T-helper 17 cell (primary cell): Measurements from ENCODE around the gene LHFPL3. TPM values are rescaled to one million over a fixed set of nuclear protein-coding genes. Genes with fewer than 3 reads are reported as not detected.

Source experiments
- ATAC-seq: fragments of 150-1000 bp; cut with Tn5 transposase; 2 replicates; pipeline ENCODE4 v1.10.0; 2021; ENCODE audit warnings: mild to moderate bottlenecking, moderate library complexity
- DNase-seq, 3 donors: peaks; one replicate each; pipeline versions ENCODE4 v3.0.0 to v3.0.0-alpha.2; 2020 to 2021
- H3K9me3 ChIP-seq: one replicate; pipeline ENCODE4 v1.7.0; 2013; ENCODE audit warnings: low read length, mild to moderate bottlenecking; ENCODE audit not compliant: control insufficient read depth, poor library complexity, severe bottlenecking
- H3K27ac Mint-ChIP-seq: one replicate; pipeline ENCODE4 v1.8.0; 2022; ENCODE audit warnings: mild to moderate bottlenecking, moderate library complexity, mixed read lengths
- H3K27me3 Mint-ChIP-seq: one replicate; pipeline ENCODE4 v1.8.0; 2022; ENCODE audit warnings: mixed read lengths
- H3K36me3 Mint-ChIP-seq: one replicate; pipeline ENCODE4 v1.8.0; 2022; ENCODE audit warnings: low read depth, mixed read lengths
- H3K4me1 Mint-ChIP-seq: one replicate; pipeline ENCODE4 v1.8.0; 2022; ENCODE audit warnings: mild to moderate bottlenecking, mixed read lengths
- H3K4me3 Mint-ChIP-seq: one replicate; pipeline ENCODE4 v1.8.0; 2022; ENCODE audit warnings: mild to moderate bottlenecking, moderate library complexity, mixed read lengths
- total RNA-seq, 4 donors: library from RNA in 2 of 4; stranded (reverse) in 2 of 4; gene quantifications; one replicate each; pipeline ENCODE4 v1.2.3 and lab custom pipeline; 2022 to 2026

Gene LHFPL3
- total RNA-seq, 2 donors from 2014 or later, result not detected

GRCh38 chr7:104450861-104451260, 122.5 kb downstream of the LHFPL3 start:
- no peaks in the 10 kb centered on the region for H3K9me3 ChIP-seq
- Mint-ChIP-seq H3K27me3 (peaks cover 8% of the 10 kb centered on the region), H3K27ac (no peak overlapping the region), H3K4me3 (no peak overlapping the region), H3K4me1 (no peaks in the 10 kb centered on the region), H3K36me3 (no peaks in the 10 kb centered on the region)
- no peak for ATAC-seq
- no peak for DNase-seq

GRCh38 chr7:104453190-104453589, 124.8 kb downstream of the LHFPL3 start:
- H3K9me3 ChIP-seq, result no peaks in the 10 kb centered on the region
- Mint-ChIP-seq H3K27me3 (peaks cover 3% of the 10 kb centered on the region), H3K27ac (no peak overlapping the region), H3K4me1 (no peaks in the 10 kb centered on the region), H3K4me3 (no peak overlapping the region), H3K36me3 (no peaks in the 10 kb centered on the region)
- DNase-seq (no peak), ATAC-seq (no peak)

DNA sequence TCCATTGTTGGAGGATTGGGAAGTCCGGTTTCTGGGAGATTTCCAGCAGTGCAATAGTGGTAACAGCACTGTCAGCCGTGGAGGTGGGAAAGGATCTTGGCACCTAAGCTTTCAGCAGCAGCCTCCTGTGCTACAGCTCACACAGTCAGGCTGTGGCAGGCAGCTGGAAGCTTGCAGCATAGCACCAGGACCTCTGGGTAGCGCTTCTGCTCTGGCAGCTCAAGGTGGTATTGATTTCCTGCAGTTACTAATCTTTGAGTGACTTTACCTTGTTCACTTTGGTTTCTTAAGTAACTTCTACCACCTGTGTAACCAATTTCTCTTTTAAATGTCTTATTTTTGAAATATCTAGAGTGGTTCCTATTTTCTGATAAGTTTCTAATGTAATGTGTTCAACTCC, 130.5 kb downstream of the LHFPL3 start:
- ATAC-seq, result no peak
- H3K9me3 ChIP-seq, result no peaks in the 10 kb centered on the region
- DNase-seq, result no peak
- Mint-ChIP-seq H3K36me3 (no peaks in the 10 kb centered on the region), H3K27me3 (no peaks in the 10 kb centered on the region), H3K27ac (no peak overlapping the region), H3K4me1 (no peaks in the 10 kb centered on the region), H3K4me3 (no peak overlapping the region)

GRCh38 chr7:104469166-104469820, 140.9 kb downstream of the LHFPL3 start:
- Mint-ChIP-seq H3K4me3 (no peak overlapping the region), H3K36me3 (peaks cover 2% of the 10 kb centered on the region), H3K4me1 (no peaks in the 10 kb centered on the region), H3K27ac (no peak overlapping the region), H3K27me3 (no peaks in the 10 kb centered on the region)
- H3K9me3 ChIP-seq, result no peaks in the 10 kb centered on the region
- DNase-seq, result no peak
- ATAC-seq, result no peak

- Mint-ChIP-seq H3K4me1 (no peaks in the 10 kb centered on the region), H3K27ac (no peak overlapping the region), H3K36me3 (no peaks in the 10 kb centered on the region), H3K4me3 (no peak overlapping the region), H3K27me3 (peaks cover 13% of the 10 kb centered on the region)
- no peaks in the 10 kb centered on the region for H3K9me3 ChIP-seq
- no peak for DNase-seq
- ATAC-seq, result no peak
These were observed 152.1 kb downstream of the LHFPL3 start for GRCh38 chr7:104480529-104480928.

GRCh38 chr7:104482362-104483037, 154.1 kb downstream of the LHFPL3 start:
- H3K4me3 Mint-ChIP-seq, result no peak overlapping the region
- ATAC-seq (no peak), DNase-seq (no peak)
- no peaks in the 10 kb centered on the region for H3K36me3 Mint-ChIP-seq
- H3K27me3 Mint-ChIP-seq, result peaks cover 18% of the 10 kb centered on the region
- H3K4me1 Mint-ChIP-seq, result no peaks in the 10 kb centered on the region
- H3K27ac Mint-ChIP-seq, result no peak overlapping the region
- no peaks in the 10 kb centered on the region for H3K9me3 ChIP-seq

- H3K4me3 Mint-ChIP-seq, result no peak overlapping the region
These were observed 158.5 kb downstream of the LHFPL3 start for GRCh38 chr7:104486931-104487330.

DNA sequence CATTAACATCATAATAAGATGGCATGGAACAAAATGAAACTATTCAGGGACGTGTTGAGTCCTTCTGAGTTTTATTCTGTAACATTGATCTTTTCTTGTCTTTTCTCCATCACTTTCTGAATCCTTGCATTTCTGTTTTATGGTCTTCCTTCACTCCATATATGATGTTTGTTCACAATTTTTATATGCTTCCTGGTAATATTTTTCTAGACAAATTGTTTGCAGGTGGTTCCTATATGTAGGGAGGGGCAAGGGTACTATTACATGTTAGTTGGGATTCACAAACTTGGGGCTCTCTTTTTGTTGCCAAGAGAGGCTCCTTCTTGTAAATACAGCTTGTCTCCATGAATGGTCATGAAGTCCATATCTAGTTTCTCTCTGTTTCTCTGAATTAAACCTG, 159.2 kb downstream of the LHFPL3 start:
- no peak for ATAC-seq
- H3K27ac Mint-ChIP-seq, result no peak overlapping the region

More at GRCh38 chr7:104486931-104487330, 158.5 kb downstream of the LHFPL3 start:
- Mint-ChIP-seq H3K36me3 (no peaks in the 10 kb centered on the region), H3K4me1 (no peaks in the 10 kb centered on the region), H3K27me3 (peaks cover 23% of the 10 kb centered on the region), H3K27ac (no peak overlapping the region)
- ATAC-seq, result no peak
- no peaks in the 10 kb centered on the region for H3K9me3 ChIP-seq
- DNase-seq, result no peak

DNA sequence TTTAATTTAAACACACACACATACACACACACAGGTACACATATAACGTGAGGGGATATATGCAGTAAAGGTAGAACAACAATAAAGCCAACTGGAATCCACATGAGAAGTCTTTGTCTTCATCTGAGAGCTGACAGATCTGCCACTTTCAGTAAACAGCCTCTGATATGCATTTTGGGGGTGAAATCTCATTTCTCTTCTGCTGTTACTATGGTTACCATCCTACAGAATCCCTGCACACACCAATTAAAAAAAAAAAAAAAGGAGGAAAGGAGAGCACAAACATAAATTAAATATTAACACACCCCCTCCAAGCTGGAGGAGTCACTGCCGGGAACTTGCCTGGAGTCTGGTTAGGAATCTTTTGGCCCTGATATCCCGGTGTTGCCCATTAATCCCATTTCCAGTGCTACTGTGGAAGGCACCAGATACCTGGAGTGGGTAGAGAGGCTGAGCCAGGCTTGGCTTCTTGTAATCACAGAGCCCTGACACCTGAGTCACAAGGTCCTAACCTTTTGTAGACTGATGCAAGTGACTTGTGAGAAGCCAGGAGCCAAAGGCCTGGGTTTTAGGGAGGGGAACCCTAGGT, 169.1 kb downstream of the LHFPL3 start:
- Mint-ChIP-seq H3K27ac (no peak overlapping the region), H3K36me3 (no peaks in the 10 kb centered on the region), H3K4me1 (no peaks in the 10 kb centered on the region), H3K4me3 (no peak overlapping the region), H3K27me3 (no peaks in the 10 kb centered on the region)
- DNase-seq (no peak), ATAC-seq (no peak)
- H3K9me3 ChIP-seq, result no peaks in the 10 kb centered on the region

More for the DNA sequence above, 159.2 kb downstream of the LHFPL3 start:
- Mint-ChIP-seq H3K4me1 (no peaks in the 10 kb centered on the region), H3K36me3 (no peaks in the 10 kb centered on the region), H3K4me3 (no peak overlapping the region), H3K27me3 (peaks cover 19% of the 10 kb centered on the region)
- DNase-seq, result no peak
- H3K9me3 ChIP-seq, result no peaks in the 10 kb centered on the region

DNA sequence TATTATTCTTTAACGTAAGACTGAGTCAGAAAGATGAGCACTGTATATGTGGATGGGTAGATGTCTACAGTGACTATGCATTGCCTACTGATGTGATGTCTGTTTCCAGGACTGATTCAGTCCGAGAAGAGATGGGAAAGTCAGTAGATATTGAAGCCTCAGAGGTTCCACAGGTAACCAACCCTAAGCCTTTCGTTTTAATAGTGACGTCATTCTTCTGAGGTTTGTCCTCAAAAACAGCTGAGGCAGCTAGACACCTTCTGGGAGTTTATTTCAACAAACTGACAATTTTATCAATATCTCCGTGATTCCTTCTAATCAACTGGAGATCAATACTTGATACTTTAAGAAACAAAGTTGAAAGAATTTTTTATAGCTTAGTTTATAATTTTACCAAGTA, 171.6 kb downstream of the LHFPL3 start:
- no peak overlapping the region for H3K27ac Mint-ChIP-seq
- no peaks in the 10 kb centered on the region for H3K36me3 Mint-ChIP-seq
- no peaks in the 10 kb centered on the region for H3K4me1 Mint-ChIP-seq
- no peaks in the 10 kb centered on the region for H3K27me3 Mint-ChIP-seq
- no peaks in the 10 kb centered on the region for H3K9me3 ChIP-seq
- ATAC-seq, result no peak
- H3K4me3 Mint-ChIP-seq, result no peak overlapping the region
- DNase-seq, result no peak

GRCh38 chr7:104509874-104510273, 181.5 kb downstream of the LHFPL3 start:
- Mint-ChIP-seq H3K27me3 (no peaks in the 10 kb centered on the region), H3K4me3 (no peak overlapping the region), H3K36me3 (no peaks in the 10 kb centered on the region), H3K27ac (no peak overlapping the region), H3K4me1 (no peaks in the 10 kb centered on the region)
- H3K9me3 ChIP-seq, result peaks cover 2% of the 10 kb centered on the region
- DNase-seq, result no peak
- ATAC-seq, result no peak

DNA sequence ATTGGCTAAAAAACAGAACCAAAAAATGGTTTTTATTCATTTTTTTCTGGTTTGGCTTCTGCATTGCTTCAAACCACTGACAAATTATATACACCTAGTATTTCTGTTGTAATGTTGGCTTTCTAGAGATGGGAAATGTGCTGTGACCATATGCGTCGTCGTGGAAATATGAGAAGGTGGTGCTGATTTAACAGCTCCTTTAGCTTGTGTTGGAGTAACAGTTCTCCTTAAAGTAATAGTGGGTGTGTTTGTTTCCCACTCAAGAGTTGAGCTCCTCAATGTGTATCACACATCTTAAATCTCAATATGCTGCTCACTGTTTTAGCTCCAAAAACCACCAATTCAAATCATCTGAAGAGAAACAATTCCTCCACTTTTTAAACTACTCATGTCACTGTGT, 196.4 kb downstream of the LHFPL3 start:
- no peaks in the 10 kb centered on the region for H3K27me3 Mint-ChIP-seq
- H3K4me1 Mint-ChIP-seq, result no peaks in the 10 kb centered on the region
- H3K27ac Mint-ChIP-seq, result no peak overlapping the region
- no peaks in the 10 kb centered on the region for H3K9me3 ChIP-seq
- ATAC-seq (no peak), DNase-seq (no peak)
- H3K4me3 Mint-ChIP-seq, result no peak overlapping the region
- H3K36me3 Mint-ChIP-seq, result no peaks in the 10 kb centered on the region

DNA sequence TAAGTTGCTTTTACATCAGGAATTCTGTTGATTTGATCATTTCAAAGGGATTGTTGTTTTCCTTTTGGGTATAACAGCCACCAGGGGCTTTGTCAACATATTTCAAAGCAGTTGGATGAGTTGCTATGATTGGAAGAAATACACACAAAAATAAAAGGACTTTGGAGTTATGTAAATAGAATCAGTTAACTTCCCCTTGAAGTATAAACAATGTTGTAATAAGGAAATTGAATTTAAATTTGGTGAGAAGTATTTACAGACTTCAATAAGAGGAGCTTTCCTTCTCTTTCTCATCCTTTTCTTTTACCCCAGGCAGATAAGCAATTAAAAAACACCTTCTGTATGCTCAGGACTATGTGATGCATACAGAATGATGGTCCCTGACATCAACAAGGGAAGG, 199.7 kb downstream of the LHFPL3 start:
- H3K4me3 Mint-ChIP-seq, result no peak overlapping the region
- H3K36me3 Mint-ChIP-seq, result no peaks in the 10 kb centered on the region
- no peak overlapping the region for H3K27ac Mint-ChIP-seq
- H3K27me3 Mint-ChIP-seq, result no peaks in the 10 kb centered on the region
- no peak for ATAC-seq
- DNase-seq, result no peak
- H3K9me3 ChIP-seq, result no peaks in the 10 kb centered on the region
- no peaks in the 10 kb centered on the region for H3K4me1 Mint-ChIP-seq

DNA sequence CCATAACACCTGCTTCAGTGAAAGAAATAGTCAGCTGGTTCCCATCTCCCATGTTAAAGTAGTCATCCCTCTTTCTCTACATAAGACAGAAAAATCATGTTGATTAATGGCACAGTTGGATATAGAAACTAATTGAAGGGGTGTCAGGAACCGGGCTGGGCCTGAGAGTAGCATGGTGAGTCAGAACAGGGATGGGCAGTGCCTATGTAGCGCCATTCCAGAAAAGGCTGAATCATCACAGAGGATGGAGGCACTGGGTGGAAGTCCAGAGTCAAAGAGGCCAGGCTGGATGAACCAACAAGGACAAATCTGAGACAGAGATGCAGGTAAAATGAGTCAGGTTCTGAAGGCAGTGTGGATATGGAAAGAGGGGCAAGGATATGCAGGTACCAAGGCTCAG, 201.2 kb downstream of the LHFPL3 start:
- H3K27me3 Mint-ChIP-seq, result no peaks in the 10 kb centered on the region
- H3K9me3 ChIP-seq, result no peaks in the 10 kb centered on the region
- no peak for DNase-seq
- no peak overlapping the region for H3K27ac Mint-ChIP-seq
- no peaks in the 10 kb centered on the region for H3K36me3 Mint-ChIP-seq
- ATAC-seq, result no peak
- no peak overlapping the region for H3K4me3 Mint-ChIP-seq
- H3K4me1 Mint-ChIP-seq, result no peaks in the 10 kb centered on the region
